H1 (cell line): ENCODE data around the gene RPS6KB2. TPM values are rescaled to one million over a fixed set of nuclear protein-coding genes. Genes with fewer than 3 reads are reported as not detected.
A peak's percentile ranks its signal among the peaks of the same experiment; 100 is the strongest.

Source experiments
- BRCA1 ChIP-seq: IDR thresholded peaks from 2 replicates; pipeline ENCODE4 v1.6.1; 2012; ENCODE audit warnings: low read depth, low read length, improper control_type of control experiment
- CBX8 ChIP-seq: fragments of 300-800, 300-1000 bp; sonication (generic); IDR thresholded peaks from 2 replicates; pipeline ENCODE4 v1.7.1; 2016; ENCODE audit warnings: low read depth, low read length, borderline replicate concordance
- CREB1 ChIP-seq: IDR thresholded peaks from 2 replicates; pipeline ENCODE4 v1.6.1; 2012; ENCODE audit warnings: inconsistent platforms
- EZH2 ChIP-seq: fragments of 200-600 bp; sonication (generic); IDR thresholded peaks from 2 replicates; pipeline ENCODE4 v1.7.1; 2012; ENCODE audit warnings: low read depth, mild to moderate bottlenecking, moderate library complexity, low read length, inconsistent platforms; ENCODE audit not compliant: severe bottlenecking
- FOSL1 ChIP-seq: IDR thresholded peaks from 2 replicates; pipeline ENCODE4 v1.6.1; 2011; ENCODE audit warnings: mild to moderate bottlenecking, low read depth, low read length, moderate library complexity; ENCODE audit not compliant: insufficient read depth
- HDAC6 ChIP-seq: IDR thresholded peaks from one replicate; pipeline ENCODE4 v1.7.1; 2012; ENCODE audit warnings: low read depth, mild to moderate bottlenecking, inconsistent platforms, low read length, moderate library complexity
- JUN ChIP-seq: IDR thresholded peaks from 2 replicates; pipeline ENCODE4 v1.6.1; 2011; ENCODE audit warnings: low read depth, mild to moderate bottlenecking, improper control_type of control experiment, low read length
- MAFK ChIP-seq: IDR thresholded peaks from 2 replicates; pipeline ENCODE4 v1.6.1; 2012; ENCODE audit warnings: low read depth, mild to moderate bottlenecking, improper control_type of control experiment, low read length
- NANOG ChIP-seq: IDR thresholded peaks from 2 replicates; pipeline ENCODE4 v1.6.1; 2011; ENCODE audit warnings: low read length, low read depth, mild to moderate bottlenecking, inconsistent platforms; ENCODE audit not compliant: insufficient read depth, poor library complexity, severe bottlenecking
- POLR2A ChIP-seq, 2 experiments: IDR thresholded peaks; 1 replicate in 1 of 2; 2 replicates in 1 of 2; pipeline ENCODE4 v1.6.1; 2011; ENCODE audit warnings: low read depth in 2 of 2, low read length in 2 of 2, mild to moderate bottlenecking in 2 of 2; ENCODE audit errors: control extremely low read depth in 1 of 2
- POLR2AphosphoS5 ChIP-seq: IDR thresholded peaks from 2 replicates; pipeline ENCODE4 v1.6.1; 2011; ENCODE audit warnings: low read depth, low read length
- POU5F1 ChIP-seq: IDR thresholded peaks from 2 replicates; pipeline ENCODE4 v1.6.1; 2011; ENCODE audit warnings: low read depth, mild to moderate bottlenecking, low read length, moderate library complexity
- RAD21 ChIP-seq, 2 experiments: IDR thresholded peaks in 1 of 2; conservative IDR thresholded peaks in 1 of 2; 2 replicates each; pipeline ENCODE4 v1.6.1; 2011; ENCODE audit warnings: low read depth in 2 of 2, low read length in 2 of 2, improper control_type of control experiment in 1 of 2, inconsistent platforms in 1 of 2, mild to moderate bottlenecking in 1 of 2, moderate library complexity in 1 of 2
- RNF2 ChIP-seq: fragments of 200-900, 300-1000 bp; sonication (generic); IDR thresholded peaks from 2 replicates; pipeline ENCODE4 v1.7.1; 2016; ENCODE audit warnings: borderline replicate concordance, low read depth, mild to moderate bottlenecking, antibody characterized with exemption, low read length; ENCODE audit not compliant: poor library complexity, severe bottlenecking; ENCODE audit errors: missing control alignments
- RXRA ChIP-seq: IDR thresholded peaks from 2 replicates; pipeline ENCODE4 v1.6.1; 2011; ENCODE audit warnings: low read depth, mild to moderate bottlenecking, low read length, moderate library complexity; ENCODE audit not compliant: insufficient read depth
- SIN3A ChIP-seq, 2 experiments: IDR thresholded peaks in 1 of 2; conservative IDR thresholded peaks in 1 of 2; 2 replicates each; pipeline ENCODE4 v1.6.1; 2011 to 2012; ENCODE audit warnings: low read length in 2 of 2, improper control_type of control experiment in 1 of 2, low read depth in 1 of 2, mild to moderate bottlenecking in 1 of 2
- SIX5 ChIP-seq: IDR thresholded peaks from 2 replicates; pipeline ENCODE4 v1.6.1; 2011; ENCODE audit warnings: mild to moderate bottlenecking, low read depth, low read length
- SP4 ChIP-seq: IDR thresholded peaks from 2 replicates; pipeline ENCODE4 v1.6.1; 2012; ENCODE audit warnings: low read length, inconsistent platforms
- TAF1 ChIP-seq: IDR thresholded peaks from 2 replicates; pipeline ENCODE4 v1.6.1; 2011; ENCODE audit warnings: mild to moderate bottlenecking, low read depth, low read length
- TBP ChIP-seq: IDR thresholded peaks from 2 replicates; pipeline ENCODE4 v1.6.1; 2011; ENCODE audit warnings: low read depth, low read length, improper control_type of control experiment
- TEAD4 ChIP-seq: IDR thresholded peaks from 2 replicates; pipeline ENCODE4 v1.6.1; 2012; ENCODE audit warnings: low read depth, low read length, inconsistent platforms, mixed read lengths
- polyA plus RNA-seq, 7 experiments: library from polyadenylated mRNA; depleted of rRNA in 3 of 7; stranded (reverse) in 5 of 7; unstranded in 2 of 7; fragments of >200 nt in 5 of 7; fragments of 200-250 nt in 2 of 7; gene quantifications; 1 replicate in 5 of 7; 2 replicates in 1 of 7; 4 replicates in 1 of 7; pipeline versions ENCODE4 v1.2.1 to v1.2.3, GENCODE V29; 2011 to 2013; ENCODE audit warnings: missing spikeins in 2 of 7, mixed read lengths in 2 of 7
- total RNA-seq: library from RNA; stranded (reverse); fragmentation: NEBNext Ultra II Directional; extraction: Animal tissue kit (Norgen Biotek cat#: 25700); gene quantifications from 2 replicates; pipeline ENCODE4 v1.2.1, GENCODE V29; 2021
- TF ChIP-seq, protein P1 (sequence below): IDR thresholded peaks from 2 replicates; pipeline ENCODE4 v1.6.1; 2012; ENCODE audit warnings: low read length, inconsistent platforms

Gene RPS6KB2
- total and polyA plus RNA-seq, 2 of the 8 experiments (the other 6 are each of a cell fraction or from before 2014, with no cell fraction given), result 41.0 to 47.1 TPM

- no peak for TF ChIP-seq RAD21 (IDR thresholded peaks at IDR 0.05 in 1 of 2, conservative IDR thresholded peaks at IDR 0.05 in 1 of 2; ENCODE audit: low read depth in 2 of 2, low read length in 2 of 2)
- TF ChIP-seq JUN, result no peak
- TF ChIP-seq RXRA, result no peak
- no peak for TF ChIP-seq MAFK
- 0 out of 2 replicates have a peak, but pooled peaks have one; percentile 20 for TF ChIP-seq TBP
- TF ChIP-seq SP4, result no peak
- no peak for TF ChIP-seq FOSL1
- TF ChIP-seq CREB1, result no peak
- TF ChIP-seq CBX8, result no peak
- no peak for TF ChIP-seq EZH2
- no peak for TF ChIP-seq RNF2
- no peak for TF ChIP-seq NANOG
- peak in 1 of 2 experiments; percentile 83; a peak in 2 of 3 replicates for TF ChIP-seq POLR2A (IDR thresholded peaks at IDR 0.05; ENCODE audit: control extremely low read depth in 1 of 2, low read depth in 2 of 2, low read length in 2 of 2)
- TF ChIP-seq, protein P1, sequence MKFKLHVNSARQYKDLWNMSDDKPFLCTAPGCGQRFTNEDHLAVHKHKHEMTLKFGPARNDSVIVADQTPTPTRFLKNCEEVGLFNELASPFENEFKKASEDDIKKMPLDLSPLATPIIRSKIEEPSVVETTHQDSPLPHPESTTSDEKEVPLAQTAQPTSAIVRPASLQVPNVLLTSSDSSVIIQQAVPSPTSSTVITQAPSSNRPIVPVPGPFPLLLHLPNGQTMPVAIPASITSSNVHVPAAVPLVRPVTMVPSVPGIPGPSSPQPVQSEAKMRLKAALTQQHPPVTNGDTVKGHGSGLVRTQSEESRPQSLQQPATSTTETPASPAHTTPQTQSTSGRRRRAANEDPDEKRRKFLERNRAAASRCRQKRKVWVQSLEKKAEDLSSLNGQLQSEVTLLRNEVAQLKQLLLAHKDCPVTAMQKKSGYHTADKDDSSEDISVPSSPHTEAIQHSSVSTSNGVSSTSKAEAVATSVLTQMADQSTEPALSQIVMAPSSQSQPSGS, result no peak
- no peak for TF ChIP-seq HDAC6
- TF ChIP-seq SIX5, result no peak
- TF ChIP-seq TEAD4, result no peak
- TF ChIP-seq TAF1, result peak; percentile 81
- TF ChIP-seq SIN3A (conservative IDR thresholded peaks at IDR 0.05 in 1 of 2, IDR thresholded peaks at IDR 0.05 in 1 of 2; ENCODE audit: low read depth in 1 of 2, low read length in 2 of 2), result peak in 1 of 2 experiments; percentile 85; a peak in 1 of 4 replicates
- TF ChIP-seq POU5F1, result no peak
- TF ChIP-seq BRCA1, result no peak
- TF ChIP-seq POLR2AphosphoS5, result peak; percentile 56; the same call in 1 of the 2 replicates
These were observed 36.3 kb downstream of the RPS6KB2 start (continued) for GRCh38 chr11:67464411-67465188.
